Measurements from ENCODE around the gene IRX3. TPM values are rescaled to one million over a fixed set of nuclear protein-coding genes. Genes with fewer than 3 reads are reported as not detected.

Gene IRX3
- total RNA-seq, 4 donors from 2014 or later = 0.97 to 15.0 (median 3.5) TPM

DNA sequence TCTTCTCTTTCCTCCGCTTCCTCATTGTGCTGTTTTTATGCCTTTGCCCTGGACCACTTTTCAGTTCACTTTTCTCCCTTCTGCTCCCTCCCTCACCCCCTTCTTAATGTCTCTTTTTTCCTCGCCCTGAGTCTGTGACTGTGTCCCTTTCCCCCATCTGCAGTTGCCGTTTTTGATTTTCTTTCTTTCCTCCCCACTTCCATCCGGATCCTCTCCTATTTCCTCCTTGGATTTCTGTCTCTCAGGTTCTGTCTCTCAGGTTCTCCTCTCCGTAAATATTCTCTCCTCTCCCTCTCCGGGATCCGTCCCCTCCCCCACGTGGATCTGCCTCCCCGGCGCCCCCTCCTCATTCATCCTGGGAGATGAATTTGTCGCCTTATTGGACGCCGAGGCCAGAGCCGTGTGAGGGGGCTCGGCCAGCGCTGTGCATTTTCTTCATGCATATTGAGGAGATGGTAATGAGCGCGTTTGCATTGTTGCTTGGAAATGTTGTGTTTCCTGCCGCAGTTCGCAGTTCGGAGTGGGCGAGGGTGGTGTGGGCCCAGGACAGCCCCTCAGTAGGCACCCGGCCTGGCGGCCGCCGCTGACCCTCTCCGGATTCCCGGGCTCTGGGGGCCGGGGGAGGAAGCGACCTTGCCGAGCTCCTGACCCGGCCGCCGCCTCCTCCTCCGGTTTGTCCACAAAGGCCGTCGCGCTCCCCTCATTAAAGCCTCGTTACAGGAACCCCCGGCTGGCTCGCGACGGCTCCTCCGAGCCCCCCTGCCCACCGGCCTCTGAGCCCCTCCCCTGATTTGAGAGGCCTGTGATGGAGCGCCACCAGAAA lies 4.5 kb upstream of the IRX3 start:
- intact Hi-C loops (cut with DNase I; ENCODE audit: low total_unique reads) = no loop called here
- Histone ChIP-seq H3K27me3 (peaks cover 5 to 29% of the 10 kb centered on the region in 2 donors), H3K27ac (no peak overlapping the region), H3K9me3 (no peaks in the 10 kb centered on the region), H3K4me1 (peaks cover 0 to 13% of the 10 kb centered on the region in 2 donors), H3K36me3 (no peaks in the 10 kb centered on the region), H3K4me3 (no peak overlapping the region)
- DNase-seq = no peak
- TF ChIP-seq, protein P1, sequence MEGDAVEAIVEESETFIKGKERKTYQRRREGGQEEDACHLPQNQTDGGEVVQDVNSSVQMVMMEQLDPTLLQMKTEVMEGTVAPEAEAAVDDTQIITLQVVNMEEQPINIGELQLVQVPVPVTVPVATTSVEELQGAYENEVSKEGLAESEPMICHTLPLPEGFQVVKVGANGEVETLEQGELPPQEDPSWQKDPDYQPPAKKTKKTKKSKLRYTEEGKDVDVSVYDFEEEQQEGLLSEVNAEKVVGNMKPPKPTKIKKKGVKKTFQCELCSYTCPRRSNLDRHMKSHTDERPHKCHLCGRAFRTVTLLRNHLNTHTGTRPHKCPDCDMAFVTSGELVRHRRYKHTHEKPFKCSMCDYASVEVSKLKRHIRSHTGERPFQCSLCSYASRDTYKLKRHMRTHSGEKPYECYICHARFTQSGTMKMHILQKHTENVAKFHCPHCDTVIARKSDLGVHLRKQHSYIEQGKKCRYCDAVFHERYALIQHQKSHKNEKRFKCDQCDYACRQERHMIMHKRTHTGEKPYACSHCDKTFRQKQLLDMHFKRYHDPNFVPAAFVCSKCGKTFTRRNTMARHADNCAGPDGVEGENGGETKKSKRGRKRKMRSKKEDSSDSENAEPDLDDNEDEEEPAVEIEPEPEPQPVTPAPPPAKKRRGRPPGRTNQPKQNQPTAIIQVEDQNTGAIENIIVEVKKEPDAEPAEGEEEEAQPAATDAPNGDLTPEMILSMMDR (IDR thresholded peaks at IDR 0.05) = no peak
- TF ChIP-seq POLR2A (IDR thresholded peaks at IDR 0.05) = no peak

DNA sequence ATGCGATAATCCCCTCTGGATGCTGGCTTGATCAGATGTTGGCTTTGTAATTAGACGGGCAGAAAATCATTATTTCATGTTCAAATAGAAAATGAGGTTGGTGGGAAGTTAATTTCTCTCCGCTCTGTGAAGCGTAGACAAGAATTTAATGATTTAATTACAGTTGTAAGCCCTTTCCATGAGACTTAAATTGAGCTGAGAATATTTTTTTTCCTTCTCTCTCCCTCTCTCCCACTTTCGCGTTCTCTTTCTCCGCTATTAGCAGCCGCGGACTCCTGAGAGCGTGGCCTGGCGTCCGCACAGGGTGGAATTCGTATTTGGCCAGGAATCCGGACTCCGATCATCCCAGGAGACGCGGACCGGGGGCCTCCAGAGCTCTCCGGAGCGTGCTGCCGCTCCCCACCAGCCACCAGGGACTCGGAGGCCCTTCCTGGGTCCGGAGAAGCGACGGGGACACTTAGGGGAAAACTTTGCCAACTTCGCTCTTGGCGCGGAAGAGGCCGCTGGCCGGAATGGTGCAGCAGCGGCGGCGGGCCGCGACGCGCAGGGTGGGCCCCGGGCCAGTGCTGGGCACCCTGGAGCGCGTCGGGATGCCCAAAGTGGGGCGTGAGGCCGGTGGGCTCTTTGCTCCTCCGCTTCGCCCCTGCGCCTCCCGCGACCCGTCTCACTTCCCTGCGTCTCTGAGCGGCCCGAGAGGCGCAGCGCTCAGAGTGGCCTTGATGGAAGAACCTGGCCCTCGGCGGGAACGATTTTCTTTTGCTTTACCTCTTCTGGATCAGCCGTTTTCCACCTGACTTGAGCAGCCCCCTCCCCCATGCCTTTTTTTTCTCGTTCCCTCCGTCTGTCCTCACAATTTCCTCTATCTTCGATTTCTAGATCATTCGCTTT lies 3.6 kb upstream of the IRX3 start:
- H3K9me3 ChIP-seq = no peaks in the 10 kb centered on the region
- TF ChIP-seq, protein P1 (IDR thresholded peaks at IDR 0.05) = no peak
- H3K27ac ChIP-seq = no peak overlapping the region
- intact Hi-C loops (cut with DNase I; ENCODE audit: low total_unique reads) = no loop called here
- no peak for DNase-seq
- H3K4me1 ChIP-seq = peaks cover 0 to 22% of the 10 kb centered on the region in 2 donors
- H3K4me3 ChIP-seq = no peak overlapping the region
- H3K36me3 ChIP-seq = no peaks in the 10 kb centered on the region
- peaks cover 11 to 33% of the 10 kb centered on the region in 2 donors for H3K27me3 ChIP-seq

DNA sequence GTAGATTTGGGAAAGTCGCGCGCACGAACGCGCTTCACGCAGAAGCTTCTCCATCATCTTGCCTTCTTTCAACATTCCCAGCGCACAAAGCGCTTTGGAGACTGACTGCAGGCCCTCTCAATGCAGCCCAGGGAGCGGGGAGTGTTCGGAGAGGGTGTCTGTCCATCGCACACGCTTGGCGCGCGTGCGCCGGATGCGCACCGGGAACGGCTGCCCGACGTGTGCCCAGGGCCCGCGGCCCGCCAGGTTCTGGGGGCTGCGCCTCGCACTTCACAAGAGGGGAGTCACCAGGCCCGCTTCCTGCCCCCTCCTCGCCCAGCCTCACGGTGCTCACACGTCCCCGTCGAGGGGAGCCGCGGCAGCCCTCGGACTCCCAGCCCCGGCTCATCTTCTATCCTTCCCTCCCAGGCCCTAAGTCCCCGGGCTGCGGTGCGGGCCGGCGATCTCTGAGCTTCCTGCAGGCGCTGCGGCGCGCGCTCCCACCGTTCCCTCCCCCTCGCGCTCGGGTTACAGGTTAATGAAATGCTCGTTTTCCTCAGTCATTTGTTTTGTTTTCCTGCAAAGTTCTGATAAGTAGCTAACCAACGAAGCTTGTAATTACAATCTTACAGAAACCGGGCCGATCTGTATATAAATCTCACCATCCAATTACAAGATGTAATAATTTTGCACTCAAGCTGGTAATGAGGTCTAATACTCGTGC lies 2.8 kb upstream of the IRX3 start:
- TF ChIP-seq POLR2A (IDR thresholded peaks at IDR 0.05) = no peak
- TF ChIP-seq, protein P1 (IDR thresholded peaks at IDR 0.05) = no peak
- DNase-seq = no peak
- Histone ChIP-seq H3K9me3 (no peaks in the 10 kb centered on the region), H3K4me3 (no peak overlapping the region), H3K4me1 (peaks cover 0 to 23% of the 10 kb centered on the region in 2 donors), H3K36me3 (no peaks in the 10 kb centered on the region), H3K27me3 (peaks cover 14 to 38% of the 10 kb centered on the region in 2 donors), H3K27ac (no peak overlapping the region)
- intact Hi-C loops (cut with DNase I; ENCODE audit: low total_unique reads) = no loop called here

DNA sequence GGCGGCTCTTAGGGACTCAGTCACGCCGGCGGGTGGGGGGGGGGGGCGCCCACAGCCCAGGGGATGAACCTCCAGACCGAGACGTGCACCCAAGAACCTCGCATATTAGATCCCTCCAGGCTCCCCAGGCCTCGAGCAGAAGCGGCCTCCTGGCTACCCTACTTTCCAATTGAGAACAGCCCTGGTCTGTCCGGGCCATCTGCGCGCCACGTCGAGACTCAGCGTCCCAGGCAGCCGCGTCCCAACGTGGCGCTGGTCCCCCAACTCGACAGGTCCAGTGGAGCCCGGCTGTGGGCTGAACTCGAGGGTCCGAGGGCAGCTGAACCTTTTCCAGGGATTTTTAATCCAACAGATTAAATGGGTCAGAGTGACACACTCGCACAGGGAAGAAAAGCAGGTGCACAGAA lies 2.3 kb upstream of the IRX3 start:
- no peaks in the 10 kb centered on the region for H3K36me3 ChIP-seq
- DNase-seq = no peak
- H3K4me3 ChIP-seq = no peak overlapping the region
- peaks cover 16 to 41% of the 10 kb centered on the region in 2 donors for H3K27me3 ChIP-seq
- no peaks in the 10 kb centered on the region for H3K9me3 ChIP-seq
- intact Hi-C loops (cut with DNase I; ENCODE audit: low total_unique reads) = no loop called here
- H3K4me1 ChIP-seq = peaks cover 0 to 26% of the 10 kb centered on the region in 2 donors
- no peak overlapping the region for H3K27ac ChIP-seq
- TF ChIP-seq, protein P1 (IDR thresholded peaks at IDR 0.05) = no peak
- no peak for TF ChIP-seq POLR2A (IDR thresholded peaks at IDR 0.05)
